ENCODE results near the gene NTHL1. TPM values are rescaled to one million over a fixed set of nuclear protein-coding genes. Genes with fewer than 3 reads are reported as not detected.

Gene NTHL1
- total RNA-seq, 4 donors from 2014 or later: 22.8 to 56.7 (median 28.1) TPM

GRCh38 chr16:2064368-2064945, 16.8 kb upstream of the NTHL1 start:
- peaks cover 3 to 99% (median 5%) of the 10 kb centered on the region in 3 donors for H3K36me3 ChIP-seq
- DNase-seq (ENCODE audit: low spot score in 2 of 2): no peak
- H3K27me3 ChIP-seq: no peaks in the 10 kb centered on the region
- TF ChIP-seq POLR2A (IDR thresholded peaks at IDR 0.05): no peak
- TF ChIP-seq EP300 (IDR thresholded peaks at IDR 0.05): no peak
- no peak for TF ChIP-seq CTCF (IDR thresholded peaks at IDR 0.05)
- no peak overlapping the region for H3K27ac ChIP-seq
- H3K4me1 ChIP-seq: no peaks in the 10 kb centered on the region
- no peaks in the 10 kb centered on the region for H3K9me3 ChIP-seq
- no peak overlapping the region for H3K4me3 ChIP-seq
- 91 to 92% methylated on average over 13 to 15 of the region's 16 CpGs for WGBS, 2 donors

- 88 to 93% methylated on average over 16 to 24 of the region's 25 CpGs for WGBS, 2 donors
- Histone ChIP-seq H3K27ac (no peak overlapping the region), H3K9me3 (no peaks in the 10 kb centered on the region), H3K27me3 (no peaks in the 10 kb centered on the region), H3K36me3 (peaks cover 3 to 97% (median 5%) of the 10 kb centered on the region in 3 donors), H3K4me3 (no peak overlapping the region), H3K4me1 (no peaks in the 10 kb centered on the region)
- no peak for DNase-seq (ENCODE audit: low spot score in 2 of 2)
- TF ChIP-seq EP300 (IDR thresholded peaks at IDR 0.05) (no peak), POLR2A (IDR thresholded peaks at IDR 0.05) (no peak), CTCF (IDR thresholded peaks at IDR 0.05) (no peak)
These were observed 16.2 kb upstream of the NTHL1 start for GRCh38 chr16:2063861-2064260.

- no peak for TF ChIP-seq POLR2A (IDR thresholded peaks at IDR 0.05)
- TF ChIP-seq EP300 (IDR thresholded peaks at IDR 0.05): no peak
- no peak for TF ChIP-seq CTCF (IDR thresholded peaks at IDR 0.05)
- no peaks in the 10 kb centered on the region for H3K9me3 ChIP-seq
- DNase-seq (ENCODE audit: low spot score in 2 of 2): no peak
- H3K4me1 ChIP-seq: no peaks in the 10 kb centered on the region
- no peak overlapping the region for H3K4me3 ChIP-seq
- no peaks in the 10 kb centered on the region for H3K27me3 ChIP-seq
- 92 to 95% methylated on average over 25 to 26 of the region's 28 CpGs for WGBS, 2 donors
- H3K36me3 ChIP-seq: peaks cover 3 to 97% (median 5%) of the 10 kb centered on the region in 3 donors
- no peak overlapping the region for H3K27ac ChIP-seq
These were observed 15.2 kb upstream of the NTHL1 start for GRCh38 chr16:2062801-2063200.

- H3K36me3 ChIP-seq: peaks cover 3 to 95% (median 5%) of the 10 kb centered on the region in 3 donors
- no peaks in the 10 kb centered on the region for H3K9me3 ChIP-seq
- DNase-seq (ENCODE audit: low spot score in 2 of 2): no peak
- WGBS, 2 donors: 81 to 88% methylated on average over 10 to 13 of the region's 13 CpGs
- H3K4me3 ChIP-seq: no peak overlapping the region
- TF ChIP-seq EP300 (IDR thresholded peaks at IDR 0.05): no peak
- no peak for TF ChIP-seq CTCF (IDR thresholded peaks at IDR 0.05)
- TF ChIP-seq POLR2A (IDR thresholded peaks at IDR 0.05): no peak
- H3K4me1 ChIP-seq: peaks cover 0 to 11% (median 0%) of the 10 kb centered on the region in 4 donors
- no peak overlapping the region for H3K27ac ChIP-seq
- no peaks in the 10 kb centered on the region for H3K27me3 ChIP-seq
These were observed 13.9 kb upstream of the NTHL1 start for GRCh38 chr16:2061526-2061925.

- WGBS, 2 donors: 83 to 87% methylated on average over 13 to 18 of the region's 18 CpGs
- DNase-seq (ENCODE audit: low spot score in 2 of 2): no peak
- Histone ChIP-seq H3K4me1 (peaks cover 0 to 16% (median 0%) of the 10 kb centered on the region in 4 donors), H3K27me3 (no peaks in the 10 kb centered on the region), H3K27ac (no peak overlapping the region), H3K4me3 (no peak overlapping the region), H3K9me3 (no peaks in the 10 kb centered on the region), H3K36me3 (peaks cover under 1 to 95% (median 5%) of the 10 kb centered on the region in 3 donors)
- no peak for TF ChIP-seq POLR2A (IDR thresholded peaks at IDR 0.05)
- no peak for TF ChIP-seq EP300 (IDR thresholded peaks at IDR 0.05)
- no peak for TF ChIP-seq CTCF (IDR thresholded peaks at IDR 0.05)
These were observed 13.4 kb upstream of the NTHL1 start for GRCh38 chr16:2061023-2061422.
